ENCODE data around the gene BLOC1S1.

- TF ChIP-seq CTCF (conservative IDR thresholded peaks at IDR 0.05; ENCODE audit: low read length) (no peak), EZH2phosphoT487 (IDR thresholded peaks at IDR 0.05; ENCODE audit: borderline replicate concordance, low read depth, low read length) (no peak)
Measured at GRCh38 chr12:55744340-55745030, 28.6 kb downstream of the BLOC1S1 start.

Measured in OCI-LY7 (cell line).